GM21825 (cell line): ENCODE data around the gene ABCA4.

Experiments
- ATAC-seq: cut with Tn5 transposase; IDR thresholded peaks from one replicate; pipeline ENCODE4 v1.9.1; 2021; ENCODE audit warnings: mild to moderate bottlenecking, moderate library complexity; ENCODE audit not compliant: unreplicated experiment

ABCA4 gene

GRCh38 chr1:94031154-94031553, 89.8 kb downstream of the ABCA4 start:
- ATAC-seq, result no peak

GRCh38 chr1:94029130-94029993, 91.6 kb downstream of the ABCA4 start:
- ATAC-seq, result no peak

- no peak for ATAC-seq
These were observed 93.0 kb downstream of the ABCA4 start for GRCh38 chr1:94027721-94028515.

GRCh38 chr1:94026619-94027380, 94.1 kb downstream of the ABCA4 start:
- ATAC-seq, result no peak

- ATAC-seq, result no peak
These were observed 95.3 kb downstream of the ABCA4 start for GRCh38 chr1:94025383-94026340.

GRCh38 chr1:94024104-94024792, 96.7 kb downstream of the ABCA4 start:
- ATAC-seq, result no peak

- ATAC-seq, result no peak
These were observed 98.3 kb downstream of the ABCA4 start for GRCh38 chr1:94022471-94023189.

- ATAC-seq, result no peak
These were observed 100.0 kb downstream of the ABCA4 start for GRCh38 chr1:94020764-94021579.

GRCh38 chr1:94019327-94019726, 101.6 kb downstream of the ABCA4 start:
- ATAC-seq, result no peak

GRCh38 chr1:94017155-94017829, 103.7 kb downstream of the ABCA4 start:
- ATAC-seq, result no peak

GRCh38 chr1:94015489-94015817, 105.5 kb downstream of the ABCA4 start:
- no peak for ATAC-seq

- no peak for ATAC-seq
These were observed 106.1 kb downstream of the ABCA4 start for GRCh38 chr1:94014635-94015488.

- no peak for ATAC-seq
These were observed 106.9 kb downstream of the ABCA4 start for GRCh38 chr1:94014087-94014486.

GRCh38 chr1:94013367-94013878, 107.5 kb downstream of the ABCA4 start:
- ATAC-seq, result no peak

- no peak for ATAC-seq
These were observed 108.1 kb downstream of the ABCA4 start for GRCh38 chr1:94012708-94013366.
